Natural killer cell (primary cell): ENCODE data around the gene PCBP1. TPM values are rescaled to one million over a fixed set of nuclear protein-coding genes. Genes with fewer than 3 reads are reported as not detected.
"Not testable (repeated sequence)": the region's sequence is repeated elsewhere in the genome, so short reads cannot be mapped to it uniquely, and the experiment has no call there.

ENCODE experiments used
- ATAC-seq, 3 donors: fragments of 150-1000 bp in 2 of 3; fragments of 200-7000 bp in 1 of 3; cut with Tn5 transposase; 1 replicate in 1 of 3; 2 replicates in 2 of 3; pipeline ENCODE4 v1.10.0; 2021; ENCODE audit warnings: mild to moderate bottlenecking in 2 of 3, moderate library complexity in 2 of 3
- DNase-seq, 2 donors: peaks; one replicate each; pipeline versions ENCODE4 v3.0.0 to v3.0.0-alpha.2; 2013 to 2021; ENCODE audit warnings: mixed read lengths in 1 of 2
- H3K27ac ChIP-seq: one replicate; pipeline ENCODE4 v1.5.1; 2013; ENCODE audit warnings: mild to moderate bottlenecking, low read length
- H3K27me3 ChIP-seq: one replicate; pipeline ENCODE4 v1.6.1; 2013; ENCODE audit warnings: low read length; ENCODE audit not compliant: control insufficient read depth, insufficient read depth
- H3K36me3 ChIP-seq: one replicate; pipeline ENCODE4 v1.6.1; 2013; ENCODE audit warnings: low read length; ENCODE audit not compliant: control insufficient read depth, insufficient read depth
- H3K4me1 ChIP-seq: one replicate; pipeline ENCODE4 v1.6.1; 2013; ENCODE audit warnings: low read length; ENCODE audit not compliant: control insufficient read depth, insufficient read depth
- H3K4me3 ChIP-seq: one replicate; pipeline ENCODE4 v1.5.1; 2013; ENCODE audit warnings: low read length
- H3K9me3 ChIP-seq: one replicate; pipeline ENCODE4 v1.6.1; 2013; ENCODE audit warnings: low read length; ENCODE audit not compliant: control insufficient read depth, insufficient read depth
- H3K27ac Mint-ChIP-seq, 2 donors: one replicate each; pipeline ENCODE4 v1.8.0; 2022; ENCODE audit warnings: mild to moderate bottlenecking in 2 of 2, mixed read lengths in 2 of 2, moderate library complexity in 1 of 2
- H3K27me3 Mint-ChIP-seq, 2 donors: one replicate each; pipeline ENCODE4 v1.8.0; 2022; ENCODE audit warnings: low read depth in 2 of 2, mixed read lengths in 2 of 2
- H3K36me3 Mint-ChIP-seq: one replicate; pipeline ENCODE4 v1.8.0; 2022; ENCODE audit warnings: mixed read lengths
- H3K4me1 Mint-ChIP-seq, 2 donors: one replicate each; pipeline ENCODE4 v1.8.0; 2022; ENCODE audit warnings: mixed read lengths in 2 of 2
- H3K4me3 Mint-ChIP-seq: one replicate; pipeline ENCODE4 v1.8.0; 2022; ENCODE audit warnings: mild to moderate bottlenecking, moderate library complexity, mixed read lengths
- H3K9me3 Mint-ChIP-seq, 2 donors: one replicate each; pipeline ENCODE4 v1.8.0; 2022; ENCODE audit warnings: mixed read lengths in 2 of 2
- WGBS: methylation state at CpG from one replicate; pipeline ENCODE4 v1.1.7; 2013; ENCODE audit warnings: missing lambda C conversion rate; ENCODE audit not compliant: insufficient coverage; 5-methylcytosine and 5-hydroxymethylcytosine counted together
- intact Hi-C: fragments of 100-400 bp; cut with micrococcal nuclease; formaldehyde crosslinking; loops from one replicate; pipeline ENCODE4 v1.14.2; 2022
- total RNA-seq, 4 donors: library from RNA; stranded (reverse); fragments of 120-200 nt in 1 of 4; gene quantifications; one replicate each; pipeline versions ENCODE4 v1.2.3 to v1.2.4, GENCODE V29; 2013 to 2022
- TF ChIP-seq, protein P1 (sequence below): fragments of 200-600 bp; IDR thresholded peaks from one replicate; pipeline ENCODE4 v1.8.0; 2022; ENCODE audit warnings: antibody characterized with exemption

Gene PCBP1
- total RNA-seq, 3 donors from 2014 or later (not counting 1 experiment from before 2014, with no cell fraction given), result 329 to 358 (median 352) TPM

DNA sequence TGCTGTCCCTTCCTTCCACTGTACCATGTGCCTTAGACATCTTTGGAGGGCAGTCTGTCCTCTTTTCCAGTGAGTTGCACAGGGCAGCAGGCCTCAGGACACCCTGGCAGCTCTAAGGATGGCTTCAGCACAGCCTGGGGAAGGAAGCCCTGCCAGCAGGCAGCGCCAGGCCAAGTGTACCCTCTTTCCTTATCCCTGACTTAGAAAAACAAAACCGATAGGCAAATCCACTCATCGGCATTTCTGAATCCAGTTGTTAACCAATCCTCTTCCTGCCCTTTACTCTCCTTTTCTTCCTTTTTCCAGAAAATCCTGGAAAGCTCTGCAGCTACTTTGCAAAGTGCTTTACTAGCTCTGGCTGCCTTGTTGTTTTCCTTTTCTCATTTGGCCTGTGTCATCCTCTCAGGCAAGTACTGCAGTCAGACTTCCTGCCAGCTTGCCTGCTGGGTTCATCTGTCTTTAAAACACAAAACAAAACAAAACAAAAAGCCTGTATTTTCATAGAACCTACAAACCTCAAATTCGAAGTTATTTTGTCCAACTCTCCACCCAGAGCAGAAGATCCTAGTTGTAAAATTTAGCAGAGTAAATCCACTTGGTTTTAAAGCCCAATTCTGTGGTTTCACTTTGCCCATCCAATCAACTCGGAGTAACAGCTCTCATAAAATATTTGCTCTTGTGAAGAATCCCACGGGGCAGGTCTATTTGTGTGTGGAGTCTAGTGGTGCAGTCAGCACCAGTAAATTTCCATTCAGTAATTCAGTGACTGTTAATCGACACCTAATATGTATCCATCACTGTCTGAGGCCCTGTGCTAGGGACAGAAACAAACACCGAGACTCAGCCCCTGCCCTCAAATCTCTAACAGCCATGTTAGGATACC, 45.2 kb downstream of the PCBP1 start:
- Mint-ChIP-seq H3K36me3 (no peaks in the 10 kb centered on the region), H3K4me3 (peak overlapping the region; percentile 86), H3K4me1 (peaks cover 65 to 73% of the 10 kb centered on the region in 2 donors), H3K27me3 (no peaks in the 10 kb centered on the region), H3K27ac (peak overlapping the region; percentile 93 to 98), H3K9me3 (no peaks in the 10 kb centered on the region)
- peaks cover 76% of the 10 kb centered on the region for H3K4me1 ChIP-seq
- ATAC-seq, result peak; percentile 39 to 65 (median 46)
- 9% methylated on average over 5 of the region's 8 CpGs for WGBS
- DNase-seq, result peak in 1 of 2 donors; percentile 76
- no peaks in the 10 kb centered on the region for H3K27me3 ChIP-seq
- H3K36me3 ChIP-seq, result no peaks in the 10 kb centered on the region
- intact Hi-C loops, result loop anchor here (1.0 to 2.0 kb wide), 3 partner anchors 8 to 46 kb away; partner anchors contain the start of gene PCBP1
- H3K9me3 ChIP-seq, result no peaks in the 10 kb centered on the region
- H3K27ac ChIP-seq, result peak overlapping the region; percentile 94
- H3K4me3 ChIP-seq, result peak overlapping the region; percentile 34
- TF ChIP-seq, protein P1, sequence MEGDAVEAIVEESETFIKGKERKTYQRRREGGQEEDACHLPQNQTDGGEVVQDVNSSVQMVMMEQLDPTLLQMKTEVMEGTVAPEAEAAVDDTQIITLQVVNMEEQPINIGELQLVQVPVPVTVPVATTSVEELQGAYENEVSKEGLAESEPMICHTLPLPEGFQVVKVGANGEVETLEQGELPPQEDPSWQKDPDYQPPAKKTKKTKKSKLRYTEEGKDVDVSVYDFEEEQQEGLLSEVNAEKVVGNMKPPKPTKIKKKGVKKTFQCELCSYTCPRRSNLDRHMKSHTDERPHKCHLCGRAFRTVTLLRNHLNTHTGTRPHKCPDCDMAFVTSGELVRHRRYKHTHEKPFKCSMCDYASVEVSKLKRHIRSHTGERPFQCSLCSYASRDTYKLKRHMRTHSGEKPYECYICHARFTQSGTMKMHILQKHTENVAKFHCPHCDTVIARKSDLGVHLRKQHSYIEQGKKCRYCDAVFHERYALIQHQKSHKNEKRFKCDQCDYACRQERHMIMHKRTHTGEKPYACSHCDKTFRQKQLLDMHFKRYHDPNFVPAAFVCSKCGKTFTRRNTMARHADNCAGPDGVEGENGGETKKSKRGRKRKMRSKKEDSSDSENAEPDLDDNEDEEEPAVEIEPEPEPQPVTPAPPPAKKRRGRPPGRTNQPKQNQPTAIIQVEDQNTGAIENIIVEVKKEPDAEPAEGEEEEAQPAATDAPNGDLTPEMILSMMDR, result no peak

DNA sequence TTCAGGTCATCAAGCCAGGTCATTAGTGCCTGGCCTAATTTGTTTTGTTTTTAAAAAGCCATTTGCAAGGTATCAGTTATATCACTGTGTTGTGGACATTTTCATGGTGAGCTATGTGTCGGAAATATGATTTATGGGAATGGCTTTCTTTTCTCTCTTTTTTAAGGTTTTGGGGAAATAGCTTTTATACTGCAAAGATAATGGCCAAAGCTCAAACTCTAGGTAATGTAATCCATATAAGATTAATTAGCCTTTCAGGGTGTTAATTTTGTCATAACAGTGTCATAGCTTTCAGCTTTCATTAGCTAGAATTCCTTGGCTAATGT, 45.8 kb downstream of the PCBP1 start:
- peak overlapping the region; percentile 94 for H3K27ac ChIP-seq
- Mint-ChIP-seq H3K27ac (peak overlapping the region; percentile 93 to 98), H3K36me3 (no peaks in the 10 kb centered on the region), H3K9me3 (no peaks in the 10 kb centered on the region), H3K4me3 (peak overlapping the region; percentile 86), H3K4me1 (peaks cover 67 to 73% of the 10 kb centered on the region in 2 donors), H3K27me3 (no peaks in the 10 kb centered on the region)
- ATAC-seq, result no peak
- H3K9me3 ChIP-seq, result no peaks in the 10 kb centered on the region
- TF ChIP-seq, protein P1, result no peak
- peak overlapping the region; percentile 34 for H3K4me3 ChIP-seq
- peaks cover 81% of the 10 kb centered on the region for H3K4me1 ChIP-seq
- no peak for DNase-seq
- H3K36me3 ChIP-seq, result no peaks in the 10 kb centered on the region
- H3K27me3 ChIP-seq, result no peaks in the 10 kb centered on the region
- intact Hi-C loops, result loop anchor here (1.0 to 2.0 kb wide), 2 partner anchors 8 to 46 kb away; partner anchors contain the start of gene PCBP1
- 100% methylated on average over 1 of the region's 1 CpG for WGBS

DNA sequence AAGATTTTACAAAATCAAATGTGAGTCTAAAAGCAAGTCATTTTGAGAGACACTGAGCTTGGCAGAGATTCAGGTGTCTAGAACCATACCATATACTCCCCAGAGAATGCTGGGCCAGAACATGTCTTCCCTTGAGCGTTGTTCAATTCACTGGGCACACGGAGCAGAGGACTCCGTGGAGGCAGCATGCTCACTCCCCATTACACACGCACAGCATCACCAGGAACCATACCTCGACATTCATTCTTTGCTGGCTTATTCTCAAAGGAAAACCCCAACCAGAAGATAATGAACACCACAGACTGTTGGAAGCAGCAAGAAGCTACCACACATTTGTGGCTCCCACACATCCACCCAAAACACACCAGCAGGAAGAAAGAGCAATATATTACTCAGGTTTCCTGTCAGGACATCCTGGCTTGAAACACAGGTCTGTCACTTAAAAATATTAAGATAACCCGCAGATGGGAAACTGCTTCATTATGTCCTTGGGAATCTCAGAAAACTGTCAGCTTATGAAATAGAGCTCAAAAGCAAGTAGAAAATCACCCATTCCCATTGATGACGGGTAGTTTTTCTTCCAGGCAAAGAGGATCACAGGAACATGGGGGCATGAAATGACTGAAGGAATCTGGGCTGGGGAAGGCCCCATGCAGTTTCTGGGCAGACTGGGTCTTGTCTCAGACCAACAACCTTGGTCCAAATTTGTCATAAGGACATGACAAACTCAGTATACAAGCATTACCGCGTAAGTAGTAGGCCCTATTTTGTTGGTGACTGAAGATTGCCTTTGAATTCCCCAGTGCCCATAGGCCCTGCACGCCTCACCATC, 46.4 kb downstream of the PCBP1 start:
- Histone ChIP-seq H3K4me3 (no peak overlapping the region), H3K27ac (peak overlapping the region; percentile 94), H3K4me1 (peaks cover 80% of the 10 kb centered on the region), H3K36me3 (no peaks in the 10 kb centered on the region), H3K27me3 (no peaks in the 10 kb centered on the region), H3K9me3 (no peaks in the 10 kb centered on the region)
- TF ChIP-seq, protein P1, result no peak
- intact Hi-C loops, result loop anchor here (1.0 to 2.0 kb wide), 2 partner anchors 8 to 47 kb away; partner anchors contain the start of gene PCBP1
- Mint-ChIP-seq H3K4me3 (peak overlapping the region; percentile 86), H3K27me3 (no peaks in the 10 kb centered on the region), H3K4me1 (peaks cover 68 to 73% of the 10 kb centered on the region in 2 donors), H3K9me3 (no peaks in the 10 kb centered on the region), H3K27ac (peak overlapping the region; percentile 93 to 98), H3K36me3 (no peaks in the 10 kb centered on the region)
- WGBS, result 36% methylated on average over 10 of the region's 10 CpGs
- ATAC-seq (peak; percentile 7 to 21 (median 19)), DNase-seq (peak in 1 of 2 donors; percentile 77)

DNA sequence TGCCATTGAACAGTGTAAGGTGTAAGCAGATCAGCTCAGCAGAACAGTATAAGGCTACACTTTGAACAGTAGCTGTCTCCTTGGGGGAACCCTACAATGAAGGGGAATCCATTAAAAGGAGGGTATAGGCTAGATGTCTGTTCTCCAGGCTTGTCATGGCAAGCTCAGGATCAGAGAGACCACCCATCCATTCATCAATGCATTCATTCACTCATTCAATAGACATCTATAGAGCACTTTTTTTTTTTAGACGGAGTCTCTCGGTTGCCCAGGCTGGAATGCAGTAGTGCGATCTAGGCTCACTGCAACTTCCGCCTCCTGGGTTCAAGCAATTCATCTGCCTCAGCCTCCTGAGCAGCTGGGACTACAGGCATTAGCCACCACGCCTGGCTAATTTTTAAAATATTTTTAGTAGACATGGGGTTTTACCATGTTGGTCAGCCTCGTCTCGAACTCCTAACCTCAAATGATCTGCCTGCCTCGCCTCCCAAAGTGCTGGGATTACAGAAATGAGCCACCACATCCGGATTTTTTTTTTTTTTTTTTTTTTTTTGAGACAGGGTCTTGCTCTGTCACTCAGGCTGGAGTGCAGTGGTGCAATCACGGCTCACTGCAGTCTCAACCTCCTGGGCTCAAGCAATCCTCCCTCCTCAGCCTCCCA, 47.2 kb downstream of the PCBP1 start:
- H3K27me3 ChIP-seq, H3K27me3 Mint-ChIP-seq, H3K9me3 ChIP-seq, intact Hi-C loops, ATAC-seq, DNase-seq, H3K9me3 Mint-ChIP-seq, H3K4me3 ChIP-seq, H3K36me3 Mint-ChIP-seq, H3K36me3 ChIP-seq: not testable (repeated sequence)
- Histone ChIP-seq H3K27ac (peak overlapping the region; percentile 94), H3K4me1 (peaks cover 82% of the 10 kb centered on the region)
- Mint-ChIP-seq H3K27ac (peak overlapping the region; percentile 93 to 98), H3K4me1 (peaks cover 68 to 72% of the 10 kb centered on the region in 2 donors), H3K4me3 (peak overlapping the region; percentile 91)
- 60% methylated on average over 9 of the region's 10 CpGs for WGBS
